ENCODE results near the gene ZNF646.

ZNF646 gene

GRCh38 chr16:31132303-31132979 lies 58.2 kb downstream of the ZNF646 start:
- no peak for DNase-seq

GRCh38 chr16:31133046-31133501 lies 58.9 kb downstream of the ZNF646 start:
- DNase-seq: no peak
